GM19099 (cell line): ENCODE results near the gene DIAPH3.

Source experiments
- POLR2A ChIP-seq: IDR thresholded peaks from 3 replicates; pipeline ENCODE4 v1.6.1; 2011; ENCODE audit warnings: low read depth; ENCODE audit not compliant: insufficient read length; ENCODE audit errors: extremely low read depth

The DIAPH3 gene

GRCh38 chr13:59970847-59971246, 192.9 kb downstream of the DIAPH3 start:
- TF ChIP-seq POLR2A = no peak

- TF ChIP-seq POLR2A = no peak
These were observed 199.9 kb downstream of the DIAPH3 start for GRCh38 chr13:59963827-59964226.

- TF ChIP-seq POLR2A = no peak
These were observed 200.3 kb downstream of the DIAPH3 start for GRCh38 chr13:59963383-59963782.

GRCh38 chr13:59962343-59962742, 201.4 kb downstream of the DIAPH3 start:
- no peak for TF ChIP-seq POLR2A

GRCh38 chr13:59960683-59961082, 203.0 kb downstream of the DIAPH3 start:
- TF ChIP-seq POLR2A = no peak

- no peak for TF ChIP-seq POLR2A
These were observed 206.3 kb downstream of the DIAPH3 start for GRCh38 chr13:59957438-59957837.

GRCh38 chr13:59954601-59955000, 209.1 kb downstream of the DIAPH3 start:
- TF ChIP-seq POLR2A = no peak

- TF ChIP-seq POLR2A = no peak
These were observed 212.7 kb downstream of the DIAPH3 start for GRCh38 chr13:59951011-59951410.

- TF ChIP-seq POLR2A = no peak
These were observed 213.5 kb downstream of the DIAPH3 start for GRCh38 chr13:59950266-59950665.

GRCh38 chr13:59948686-59949085, 215.0 kb downstream of the DIAPH3 start:
- TF ChIP-seq POLR2A = no peak

- no peak for TF ChIP-seq POLR2A
These were observed 216.8 kb downstream of the DIAPH3 start for GRCh38 chr13:59946944-59947343.

GRCh38 chr13:59931621-59932020, 232.1 kb downstream of the DIAPH3 start:
- no peak for TF ChIP-seq POLR2A

- TF ChIP-seq POLR2A = no peak
These were observed 239.5 kb downstream of the DIAPH3 start for GRCh38 chr13:59924256-59924655.

GRCh38 chr13:59915252-59915651, 248.5 kb downstream of the DIAPH3 start:
- no peak for TF ChIP-seq POLR2A

GRCh38 chr13:59914556-59914955, 249.2 kb downstream of the DIAPH3 start:
- TF ChIP-seq POLR2A = no peak

- TF ChIP-seq POLR2A = no peak
These were observed 257.2 kb downstream of the DIAPH3 start for GRCh38 chr13:59906413-59907049.

- no peak for TF ChIP-seq POLR2A
These were observed 262.5 kb downstream of the DIAPH3 start for GRCh38 chr13:59901191-59901590.
